ENCODE data around the gene SNED1. TPM values are rescaled to one million over a fixed set of nuclear protein-coding genes. Genes with fewer than 3 reads are reported as not detected.

SNED1 gene
- total and polyA plus RNA-seq, 8 donors: 2.0 to 106 (median 16.0) TPM

- Histone ChIP-seq H3K4me1 (no peaks in the 10 kb centered on the region), H3K36me3 (peaks cover 20 to 83% (median 78%) of the 10 kb centered on the region in 4 donors), H3K27me3 (no peaks in the 10 kb centered on the region), H3K9me3 (no peaks in the 10 kb centered on the region), H3K4me3 (no peak overlapping the region), H3K27ac (no peak overlapping the region)
- TF ChIP-seq POLR2AphosphoS5 (IDR thresholded peaks at IDR 0.05) (no peak), CTCF (IDR thresholded peaks at IDR 0.05) (no peak), POLR2A (IDR thresholded peaks at IDR 0.05) (no peak), EP300 (IDR thresholded peaks at IDR 0.05) (no peak)
- no peak for DNase-seq
- intact Hi-C loops (cut with DNase I; ENCODE audit: low total_unique reads): no loop called here
- 93 to 95% (median 94%) methylated on average over 25 to 29 of the region's 29 CpGs for WGBS, 5 donors
These were observed 89.2 kb downstream of the SNED1 start for GRCh38 chr2:241087420-241088268.

GRCh38 chr2:241088376-241088775 lies 90.0 kb downstream of the SNED1 start:
- H3K4me1 ChIP-seq: no peaks in the 10 kb centered on the region
- peaks cover 24 to 90% (median 85%) of the 10 kb centered on the region in 4 donors for H3K36me3 ChIP-seq
- TF ChIP-seq POLR2AphosphoS5 (IDR thresholded peaks at IDR 0.05) (no peak), CTCF (IDR thresholded peaks at IDR 0.05) (no peak), POLR2A (IDR thresholded peaks at IDR 0.05) (no peak), EP300 (IDR thresholded peaks at IDR 0.05) (no peak)
- H3K4me3 ChIP-seq: no peak overlapping the region
- no peaks in the 10 kb centered on the region for H3K27me3 ChIP-seq
- 63 to 91% (median 84%) methylated on average over 7 to 8 of the region's 8 CpGs for WGBS, 5 donors
- no peaks in the 10 kb centered on the region for H3K9me3 ChIP-seq
- intact Hi-C loops (cut with DNase I; ENCODE audit: low total_unique reads): no loop called here
- H3K27ac ChIP-seq: peak overlapping the region in 2 of 5 donors; percentile 10 to 11
- DNase-seq: no peak

- DNase-seq: no peak
- Histone ChIP-seq H3K4me1 (no peaks in the 10 kb centered on the region), H3K9me3 (no peaks in the 10 kb centered on the region), H3K36me3 (peaks cover 27 to 97% (median 92%) of the 10 kb centered on the region in 4 donors), H3K4me3 (no peak overlapping the region), H3K27ac (peak overlapping the region in 2 of 5 donors; percentile 10 to 11), H3K27me3 (no peaks in the 10 kb centered on the region)
- WGBS, 5 donors: 69 to 83% (median 78%) methylated on average over 20 of the region's 20 CpGs
- intact Hi-C loops (cut with DNase I; ENCODE audit: low total_unique reads): no loop called here
- TF ChIP-seq CTCF (IDR thresholded peaks at IDR 0.05) (no peak), POLR2AphosphoS5 (IDR thresholded peaks at IDR 0.05) (no peak), POLR2A (IDR thresholded peaks at IDR 0.05) (no peak), EP300 (IDR thresholded peaks at IDR 0.05) (no peak)
These were observed 90.6 kb downstream of the SNED1 start for GRCh38 chr2:241088791-241089732.

GRCh38 chr2:241091201-241091600 lies 92.8 kb downstream of the SNED1 start:
- intact Hi-C loops (cut with DNase I; ENCODE audit: low total_unique reads): no loop called here
- Histone ChIP-seq H3K27me3 (no peaks in the 10 kb centered on the region), H3K9me3 (no peaks in the 10 kb centered on the region), H3K36me3 (peaks cover 40 to 100% (median 99%) of the 10 kb centered on the region in 4 donors), H3K27ac (no peak overlapping the region), H3K4me3 (no peak overlapping the region), H3K4me1 (peaks cover 0 to 13% (median 0%) of the 10 kb centered on the region in 4 donors)
- TF ChIP-seq EP300 (IDR thresholded peaks at IDR 0.05): no peak
- TF ChIP-seq POLR2A (IDR thresholded peaks at IDR 0.05): no peak
- no peak for TF ChIP-seq POLR2AphosphoS5 (IDR thresholded peaks at IDR 0.05)
- no peak for TF ChIP-seq CTCF (IDR thresholded peaks at IDR 0.05)
- no peak for DNase-seq
- WGBS, 5 donors: 74 to 84% (median 80%) methylated on average over 10 of the region's 10 CpGs
